Femur (tissue), 1 donor: ENCODE measurements around the gene TEAD3.
"Not testable (repeated sequence)": the region's sequence is repeated elsewhere in the genome, so short reads cannot be mapped to it uniquely, and the experiment has no call there.

ENCODE experiments used
- DNase-seq: peaks from one replicate; pipeline ENCODE4 v3.0.0-alpha.2; 2017

The TEAD3 gene

DNA sequence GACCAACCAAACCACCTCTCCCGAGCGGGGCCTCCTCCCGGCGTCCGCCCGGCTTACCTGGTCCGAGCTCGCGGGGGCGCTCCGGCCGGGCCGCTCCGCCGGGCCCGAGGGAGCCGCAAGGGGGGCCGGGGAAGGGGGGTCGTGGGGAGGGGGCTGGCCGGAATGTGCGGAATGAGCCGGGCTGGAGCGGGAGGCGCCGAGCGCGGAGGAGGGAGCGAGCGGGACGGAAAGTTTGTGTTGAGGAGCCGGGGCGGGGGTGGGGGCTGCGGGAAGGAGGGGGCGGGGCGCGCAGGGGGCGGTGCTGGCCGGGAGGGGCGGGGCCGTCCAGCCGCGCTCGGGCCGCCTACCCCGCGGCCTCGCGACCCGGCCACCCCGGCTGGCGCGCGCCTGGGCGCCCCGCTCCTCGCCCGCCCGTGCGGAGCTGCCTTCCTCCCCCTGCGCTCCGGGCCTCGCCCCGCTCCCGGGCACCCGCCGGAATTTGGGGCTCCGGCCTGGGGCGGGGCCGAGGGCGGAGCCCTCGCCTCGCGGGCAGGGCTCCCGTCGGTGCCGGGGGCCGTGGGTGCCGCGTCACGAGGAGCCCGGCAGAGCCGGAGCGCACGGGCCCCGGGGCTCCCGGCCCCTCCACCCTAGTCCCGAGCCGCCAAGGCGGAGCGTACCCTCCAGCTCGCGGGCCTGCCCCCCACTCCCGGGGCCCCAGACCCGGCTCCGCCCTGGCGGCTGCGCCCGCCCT lies at the start of gene TEAD3:
TEAD3 (minus strand) TSS at position 239 of the 730 bp plus-strand sequence.
- peak; percentile 86 for DNase-seq

DNA sequence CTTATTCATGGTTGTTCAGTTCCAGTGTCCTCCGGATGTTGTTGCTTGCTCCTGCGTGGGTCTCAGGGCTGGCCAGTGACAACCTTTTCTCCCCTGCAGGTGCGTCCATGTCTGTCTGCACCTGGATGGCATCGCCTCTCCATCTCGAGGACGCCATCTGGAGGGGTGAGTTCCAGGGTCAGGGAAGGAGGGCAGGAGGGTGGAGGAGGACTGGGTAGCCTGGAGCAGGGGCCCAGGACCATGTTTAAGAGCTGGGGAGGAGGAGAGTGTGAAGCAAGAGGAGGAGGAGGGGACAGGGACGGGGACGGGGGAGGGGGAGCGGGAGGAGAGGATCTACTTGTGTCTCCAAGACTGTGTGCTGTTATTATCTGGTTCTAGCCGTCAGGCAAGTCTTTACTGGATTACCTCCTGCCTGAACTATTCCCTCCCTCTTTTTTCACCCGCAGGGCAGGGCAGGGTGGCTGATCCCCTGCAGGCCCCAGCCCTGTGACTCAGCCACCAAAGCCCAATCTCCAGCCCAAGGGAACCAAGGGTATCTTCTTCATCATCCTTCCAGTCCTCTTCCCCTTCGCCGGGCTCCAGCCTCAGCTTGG lies 48.0 kb upstream of the TEAD3 start:
- no peak for DNase-seq

DNA sequence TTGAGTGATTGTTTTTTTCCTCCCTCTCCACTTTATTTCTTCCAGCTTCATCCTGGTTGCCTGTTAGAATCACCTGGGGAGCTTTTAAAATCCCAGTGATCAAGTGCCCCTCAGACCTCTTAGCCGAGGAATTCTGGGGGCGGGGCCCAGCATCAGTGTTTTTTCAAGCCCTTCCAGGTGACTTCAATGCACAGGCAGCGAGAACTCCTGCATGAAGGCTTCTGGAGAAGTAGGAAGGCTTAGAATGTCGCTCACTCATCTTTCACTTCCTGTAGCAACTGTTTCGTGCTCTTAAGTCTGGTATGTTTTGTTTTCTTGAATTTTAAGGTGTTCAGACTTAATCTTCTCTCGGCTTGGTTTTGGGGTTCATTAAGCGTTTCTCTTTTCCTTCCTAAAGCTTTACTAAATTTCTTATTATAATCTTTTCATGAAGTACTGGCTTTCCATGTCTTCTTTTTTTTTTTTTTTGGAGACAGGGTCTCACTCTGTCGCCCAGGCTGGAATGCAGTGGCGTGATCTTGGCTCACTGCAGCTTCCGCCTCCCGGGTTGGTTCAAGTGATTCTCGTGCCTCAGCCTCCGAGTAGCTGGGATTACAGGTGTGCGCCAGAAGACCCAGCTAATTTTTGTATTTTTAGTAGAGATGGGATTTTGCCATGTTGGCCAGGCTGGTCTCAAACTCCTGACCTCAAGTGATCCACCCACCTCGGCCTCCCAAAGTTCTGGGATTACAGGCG lies 46.7 kb upstream of the TEAD3 start:
- DNase-seq = no peak

DNA sequence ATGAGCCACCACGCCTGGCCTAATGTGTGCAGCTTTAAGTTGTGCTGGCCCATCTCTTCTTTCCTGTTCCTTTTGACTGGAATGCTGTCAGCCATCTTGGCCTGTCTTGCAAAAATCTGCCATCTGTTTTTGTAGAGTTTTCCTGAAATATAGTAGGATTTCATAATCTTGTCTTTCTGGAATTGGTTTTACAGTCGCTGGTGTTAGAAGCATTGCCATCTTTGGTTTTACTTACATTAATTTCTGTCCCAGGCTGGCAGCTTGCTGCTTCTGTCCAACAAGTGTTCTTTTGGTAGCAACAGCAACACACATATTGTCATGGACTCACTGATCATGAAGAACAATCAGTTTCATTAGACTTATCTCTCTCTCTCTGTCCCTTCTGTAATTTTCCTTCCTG lies 45.0 kb upstream of the TEAD3 start:
- DNase-seq = no peak

DNA sequence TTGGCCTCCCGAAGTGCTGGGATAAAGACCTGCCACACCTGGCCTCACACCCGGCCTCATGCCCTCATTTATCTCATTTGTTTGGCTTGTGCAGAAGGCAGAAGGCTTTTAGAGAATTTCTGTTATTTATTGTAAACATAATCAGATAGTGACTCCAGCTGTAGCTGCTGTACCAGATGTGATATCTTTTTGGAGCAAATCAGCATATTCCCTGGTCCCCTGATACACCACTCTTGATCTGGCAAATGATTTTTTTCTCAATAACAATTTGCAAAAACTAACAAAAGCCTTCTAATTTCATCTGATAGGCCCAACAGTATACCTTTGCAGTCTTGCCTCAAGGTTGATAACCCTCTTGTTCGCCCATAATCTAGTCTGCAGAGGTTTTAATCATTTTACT lies 42.3 kb upstream of the TEAD3 start:
- DNase-seq = no peak

DNA sequence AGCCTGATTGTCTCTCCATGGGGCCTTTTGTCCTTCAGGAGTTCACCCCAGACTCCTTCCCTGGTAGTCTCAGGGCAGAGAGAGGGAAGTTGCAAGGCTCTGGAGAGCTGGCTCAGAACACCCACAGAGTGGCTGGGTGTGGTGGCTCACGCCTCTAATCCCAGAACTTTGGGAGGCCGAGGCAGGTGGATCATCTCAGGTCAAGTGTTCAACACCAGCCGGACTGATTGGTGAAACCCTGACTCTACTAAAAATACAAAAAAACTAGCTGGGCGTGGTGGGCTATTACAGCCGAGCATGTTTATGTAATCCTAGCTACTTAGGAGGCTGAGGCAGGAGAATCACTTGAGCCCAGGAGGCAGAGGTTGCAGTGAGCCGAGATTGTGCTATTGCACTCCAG lies 39.0 kb upstream of the TEAD3 start:
- DNase-seq = not testable (repeated sequence)

DNA sequence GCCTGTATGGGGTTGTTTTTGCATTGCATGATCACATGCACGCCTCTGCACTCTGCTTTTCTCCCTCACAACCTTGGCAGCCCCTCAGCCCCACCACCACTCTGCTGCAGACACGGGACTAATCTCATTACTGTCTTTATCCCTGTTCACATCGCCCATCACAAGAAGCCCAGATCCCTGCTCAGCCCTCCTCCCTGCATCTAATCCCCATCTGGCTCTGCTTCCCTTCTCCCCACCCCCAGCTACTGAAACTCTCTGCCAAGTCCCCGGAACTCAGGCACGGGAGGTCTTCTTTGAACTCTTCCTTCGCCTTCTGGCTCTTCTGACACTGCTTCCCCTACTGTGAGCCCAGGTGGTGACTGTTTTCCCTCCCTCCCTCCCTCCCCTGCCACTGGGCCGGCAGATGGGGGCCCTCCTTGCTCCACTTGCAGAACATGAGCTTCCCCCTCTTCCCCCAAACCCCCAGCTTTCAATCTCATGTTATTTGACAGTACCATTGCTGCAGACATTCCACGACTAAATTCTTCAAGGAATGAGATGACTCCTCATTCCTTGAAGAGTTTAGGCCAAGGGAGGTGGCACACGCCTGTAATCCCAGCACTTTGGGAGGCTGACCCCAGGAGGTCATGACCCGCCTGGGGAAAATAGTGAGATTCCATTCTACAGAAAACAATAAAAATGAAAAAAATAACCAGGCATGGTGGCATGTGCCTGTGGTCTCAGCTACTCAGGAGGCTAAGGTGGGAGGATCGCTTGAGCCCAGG lies 37.7 kb upstream of the TEAD3 start:
- peak; percentile 42 for DNase-seq

DNA sequence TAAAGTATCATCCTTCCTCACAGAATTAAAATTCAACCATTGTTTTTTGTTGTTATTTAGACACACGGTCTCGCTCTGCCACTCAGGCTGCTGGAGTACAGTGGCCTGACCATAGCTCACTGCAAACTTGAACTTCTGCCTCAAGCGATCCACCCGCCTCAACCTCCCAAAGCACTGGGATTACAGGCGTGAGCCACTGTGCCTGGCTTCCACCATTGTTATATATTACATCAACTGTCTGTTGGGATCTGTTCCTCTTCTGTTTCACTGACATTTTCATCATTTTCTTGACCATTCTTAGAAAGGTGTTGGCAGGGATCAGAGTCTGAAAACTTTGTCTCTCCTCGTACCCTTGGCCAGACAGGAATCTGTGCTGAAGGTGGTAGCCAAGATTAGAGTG lies 37.1 kb upstream of the TEAD3 start:
- DNase-seq = no peak

DNA sequence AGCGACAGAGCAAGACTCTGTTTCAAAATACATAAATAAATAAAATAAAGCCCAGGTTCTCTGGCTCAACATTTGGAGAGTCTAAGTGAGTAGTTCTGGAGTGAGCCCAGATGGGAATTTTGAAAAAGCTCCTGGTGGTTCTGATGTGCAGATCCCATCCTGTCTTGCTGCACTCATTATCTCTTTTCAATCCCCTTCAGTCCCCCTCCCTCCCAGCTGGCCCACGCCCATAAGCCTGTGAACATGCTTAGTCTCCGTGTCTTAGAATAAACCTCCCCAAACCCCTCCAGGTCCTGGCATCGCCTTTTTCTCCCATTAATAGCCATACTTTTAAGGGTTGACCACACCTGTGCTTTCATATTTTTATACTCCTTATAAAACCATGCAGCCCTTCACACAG lies 35.2 kb upstream of the TEAD3 start:
- DNase-seq = no peak

DNA sequence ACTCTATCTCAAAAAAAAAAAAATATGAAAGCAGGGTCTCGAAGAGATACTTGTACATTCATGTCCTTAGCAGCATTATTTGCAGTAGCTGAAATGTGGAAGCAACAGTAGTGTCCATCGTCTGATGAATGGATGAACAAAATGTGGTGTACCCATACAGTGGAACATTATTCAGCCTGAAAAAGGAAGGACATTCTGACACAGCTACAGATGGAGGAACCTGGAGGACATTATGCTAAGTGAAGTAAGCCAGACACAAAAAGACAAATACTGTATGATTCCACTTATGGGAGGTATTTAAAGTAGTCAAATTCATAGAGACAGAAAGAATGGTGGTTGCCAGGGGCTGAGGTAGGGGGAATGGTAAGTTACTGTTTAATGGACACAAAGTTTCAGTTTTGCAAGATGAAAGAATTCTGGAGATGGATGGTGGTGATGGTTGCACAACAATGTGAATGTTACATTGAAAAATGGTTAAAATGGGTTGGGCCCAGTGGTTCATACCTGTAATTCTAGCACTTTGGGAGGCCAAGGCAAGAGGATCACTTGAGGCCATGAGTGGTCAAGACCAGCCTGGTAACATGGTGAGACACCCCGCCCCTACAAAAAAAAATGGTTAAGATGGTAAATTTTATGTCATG lies 27.6 kb upstream of the TEAD3 start:
- DNase-seq = no peak

DNA sequence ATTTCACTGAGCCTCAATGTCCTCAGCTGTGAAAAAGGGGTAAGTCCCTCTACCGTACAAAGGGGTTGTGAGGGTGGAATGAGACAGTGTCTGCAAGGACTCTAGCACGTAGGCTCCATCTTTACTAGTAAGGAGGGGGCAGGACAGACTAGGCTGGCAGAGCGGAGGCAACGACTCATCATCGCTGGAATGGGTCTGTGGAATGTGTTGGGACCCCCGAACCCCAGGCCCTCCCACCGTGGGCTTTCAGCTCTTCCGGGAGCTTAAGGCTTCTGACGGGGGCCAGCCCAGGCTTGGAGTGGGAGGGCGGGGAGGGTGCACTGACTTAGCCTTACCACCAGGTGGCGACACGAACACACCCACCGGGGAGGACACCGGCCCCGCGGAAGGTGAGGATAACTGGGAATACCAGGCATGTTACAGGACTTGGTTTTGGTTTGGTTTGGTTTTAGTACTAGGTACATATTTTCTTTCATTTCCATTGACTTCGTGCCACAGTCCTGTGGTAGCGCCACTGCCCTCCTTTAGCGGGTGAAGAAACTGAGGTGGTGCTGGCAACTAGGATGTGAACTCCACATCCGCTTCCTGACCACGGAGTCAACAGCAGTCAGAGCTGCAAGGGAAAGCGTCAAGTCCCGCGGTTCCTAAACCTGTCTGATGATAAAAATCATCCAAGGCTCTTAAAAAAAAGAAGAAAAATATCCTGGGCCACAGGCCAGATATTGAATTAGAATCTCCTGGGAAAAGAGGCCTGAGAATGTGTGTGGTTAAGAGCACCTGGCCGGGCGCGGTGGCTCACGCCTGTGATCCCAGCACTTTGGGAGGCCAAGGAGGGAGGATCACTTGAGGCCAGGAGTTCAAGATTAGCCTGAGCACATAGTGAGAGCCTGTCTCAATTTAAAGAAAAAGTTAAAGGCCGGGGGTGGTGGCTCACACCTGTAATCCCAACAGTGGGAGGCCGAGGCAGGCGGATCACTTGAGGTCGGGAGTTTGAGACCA lies 26.1 kb upstream of the TEAD3 start:
- peak; percentile 81 for DNase-seq

DNA sequence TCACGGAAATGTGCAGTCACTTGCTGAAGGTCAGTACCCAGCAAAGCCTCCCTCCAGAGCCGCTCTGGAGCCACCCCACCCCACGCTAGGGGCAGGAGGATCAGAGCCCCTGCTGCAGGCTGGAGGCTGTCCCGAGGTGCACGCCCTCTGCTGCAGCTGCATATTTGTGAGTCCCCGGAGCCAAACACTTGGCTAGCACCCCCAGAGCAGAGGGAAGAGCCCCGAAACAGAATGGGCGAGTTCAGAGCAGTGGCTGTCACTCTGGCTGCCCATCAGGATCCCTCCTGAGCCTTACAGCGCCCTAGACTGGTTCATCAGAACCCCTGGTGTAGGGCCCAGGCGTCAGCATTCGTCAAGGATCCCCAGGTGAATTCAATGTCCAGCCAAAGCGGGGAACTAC lies 25.3 kb upstream of the TEAD3 start:
- peak; percentile 31 for DNase-seq

DNA sequence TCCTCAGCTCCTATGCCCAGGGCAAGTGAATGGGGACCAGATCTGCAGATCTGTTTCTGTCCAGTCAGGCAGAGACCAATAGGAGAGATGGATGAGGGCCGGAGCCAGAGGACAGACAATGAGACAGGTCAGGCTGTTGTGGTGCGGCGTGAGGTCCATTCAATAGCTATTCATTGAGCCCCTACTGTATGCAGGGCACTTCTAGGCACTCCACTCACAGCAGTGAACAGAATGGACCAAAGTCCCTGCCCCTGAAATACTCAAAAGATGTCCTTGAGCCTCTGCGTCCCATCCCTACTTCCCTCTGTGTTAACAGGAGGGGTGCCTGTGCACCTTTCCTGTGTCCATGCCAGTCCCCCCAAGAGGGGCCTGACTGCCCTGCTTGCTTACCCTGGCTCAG lies 24.4 kb upstream of the TEAD3 start:
- no peak for DNase-seq

DNA sequence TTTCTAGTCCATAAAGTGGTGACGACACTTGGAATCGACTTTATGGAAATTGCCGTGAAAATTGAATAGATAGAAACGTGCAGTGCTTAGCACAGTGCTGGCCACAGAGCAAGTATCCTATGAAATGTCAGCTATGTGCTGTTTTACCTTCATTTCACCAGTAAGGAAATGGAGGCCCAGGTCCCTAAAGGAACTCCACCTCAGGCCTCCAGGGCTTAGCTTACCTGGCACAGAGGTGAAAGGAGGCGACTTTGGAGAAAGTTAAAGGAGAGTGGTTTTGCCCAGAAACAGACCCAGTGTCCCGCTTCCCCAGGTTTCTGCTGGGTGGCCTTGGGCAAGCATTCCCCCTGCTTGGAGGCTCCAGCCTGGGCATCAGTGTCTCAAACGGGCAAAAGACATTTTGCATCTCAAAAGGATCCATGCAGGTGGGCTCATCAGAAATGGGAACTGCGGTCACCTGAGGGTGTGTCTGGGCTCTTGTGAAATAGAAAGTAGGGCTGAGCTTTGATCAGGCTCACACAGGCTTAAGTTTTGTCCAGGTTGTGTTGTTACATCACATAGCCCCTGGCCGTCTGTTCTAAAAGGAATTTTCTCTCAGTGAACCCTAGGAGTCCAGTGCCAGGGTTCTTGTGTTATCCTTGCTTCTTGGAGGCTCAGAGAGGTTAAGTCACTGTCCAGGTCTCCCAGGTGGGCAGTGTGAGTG lies 22.6 kb upstream of the TEAD3 start:
- DNase-seq = no peak

DNA sequence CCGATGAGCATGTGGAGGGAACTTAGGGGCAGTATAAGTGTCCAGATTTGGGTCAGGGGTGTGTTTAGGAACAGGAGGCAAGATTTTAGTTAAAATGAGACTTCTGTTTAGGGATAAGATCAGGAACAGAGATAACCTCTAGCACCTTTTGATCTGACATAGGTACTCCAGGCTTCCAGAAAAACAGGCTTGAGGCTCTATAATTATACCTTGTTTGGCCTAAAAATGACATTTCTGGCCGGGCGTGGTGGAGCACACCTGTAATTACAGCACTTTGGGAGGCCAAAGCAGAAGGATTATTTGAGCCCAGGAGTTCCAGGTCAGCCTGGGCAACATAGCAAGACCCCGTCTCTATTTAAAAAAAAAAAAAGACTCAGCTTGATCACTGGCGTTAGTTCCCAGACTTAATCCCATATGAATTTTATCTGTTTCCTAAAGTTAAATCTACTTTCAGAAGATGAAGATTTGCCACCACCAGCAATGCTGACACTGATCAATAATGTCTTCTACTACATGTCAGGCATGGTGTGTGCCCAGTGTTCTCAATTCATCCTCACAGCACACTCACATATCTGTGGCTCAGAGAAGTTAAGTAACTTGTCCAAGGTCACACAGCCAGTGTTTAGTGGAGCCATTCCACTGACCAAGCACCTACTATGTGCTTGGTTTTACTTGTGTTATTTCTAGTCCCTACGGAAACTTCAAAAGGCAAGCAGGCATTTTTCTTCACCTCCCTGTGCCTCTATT lies 21.9 kb upstream of the TEAD3 start:
- DNase-seq = no peak

DNA sequence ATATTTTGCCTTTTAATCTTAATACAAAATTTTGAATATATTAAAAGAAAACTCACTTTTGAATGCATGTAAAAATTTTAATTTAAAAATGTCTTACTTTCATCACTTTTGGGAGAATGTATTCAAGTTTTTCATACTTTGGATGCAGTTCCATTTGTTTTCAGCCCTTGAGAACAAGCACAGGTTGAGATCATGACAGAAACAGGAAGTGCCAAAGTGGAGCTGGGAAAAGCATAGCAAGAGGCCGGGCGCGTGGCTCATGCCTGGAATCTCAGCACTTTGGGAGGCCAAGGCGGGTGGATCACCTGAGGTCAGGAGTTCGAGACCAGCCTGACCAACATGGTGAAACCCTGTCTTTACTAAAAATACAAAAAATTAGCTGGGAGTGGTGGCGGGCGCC lies 21.1 kb upstream of the TEAD3 start:
- DNase-seq = not testable (repeated sequence)

DNA sequence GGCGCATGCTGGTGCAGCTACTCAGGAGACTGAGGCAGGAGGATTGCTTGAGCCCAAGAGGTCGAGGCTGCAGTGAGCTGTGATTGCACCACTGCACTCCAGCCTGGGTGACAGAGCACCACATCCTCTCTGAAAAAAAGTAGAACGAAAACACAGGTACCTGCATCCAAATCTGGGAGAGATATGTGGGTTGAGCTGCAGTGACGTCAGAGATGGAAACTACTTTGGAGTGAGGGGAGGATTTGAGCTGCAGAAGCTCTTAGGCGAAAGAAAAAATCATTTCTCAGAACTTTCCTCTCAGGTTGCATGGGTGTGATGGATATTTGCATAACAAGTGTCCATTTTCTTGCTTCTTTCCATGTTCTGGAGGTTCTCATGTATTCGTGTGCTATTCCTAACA lies 19.8 kb upstream of the TEAD3 start:
- DNase-seq = no peak

DNA sequence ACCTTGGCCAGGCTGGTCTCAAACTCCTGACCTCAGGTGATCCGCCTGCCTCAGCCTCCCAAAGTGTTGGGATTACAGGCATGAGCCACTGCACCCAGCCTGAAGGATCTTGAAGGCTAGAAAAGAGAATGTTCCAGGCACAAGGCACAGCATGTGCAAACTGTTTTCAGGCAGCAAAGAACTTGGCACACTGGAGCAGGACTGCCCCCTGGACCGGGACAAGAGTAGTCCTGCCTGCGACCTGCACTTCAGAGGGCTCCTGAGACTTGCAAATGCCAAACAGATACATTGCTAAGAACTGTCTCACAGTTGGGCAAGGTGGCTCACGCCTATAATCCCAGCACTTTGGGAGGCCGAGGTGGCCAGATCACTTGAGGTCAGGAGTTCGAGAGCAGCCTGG lies 19.1 kb upstream of the TEAD3 start:
- DNase-seq = not testable (repeated sequence)

DNA sequence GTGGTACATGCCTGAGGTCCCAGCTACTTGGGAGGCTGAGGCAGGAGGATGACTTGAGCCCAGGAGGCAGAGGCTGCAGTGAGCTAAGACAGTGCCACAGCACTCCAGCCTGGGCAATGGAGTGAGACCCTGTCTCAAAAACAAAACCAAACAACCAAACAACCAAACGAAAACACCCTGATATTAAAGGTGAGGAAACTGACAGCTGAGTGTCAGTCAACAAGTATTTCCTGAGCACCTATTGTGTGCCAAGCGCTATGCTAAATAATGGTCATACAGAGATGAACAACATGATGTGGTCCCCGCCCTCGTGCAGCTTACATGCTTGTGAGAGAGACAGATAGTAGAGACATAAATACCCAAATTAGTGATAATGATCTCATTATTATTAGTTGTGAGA lies 17.7 kb upstream of the TEAD3 start:
- no peak for DNase-seq

DNA sequence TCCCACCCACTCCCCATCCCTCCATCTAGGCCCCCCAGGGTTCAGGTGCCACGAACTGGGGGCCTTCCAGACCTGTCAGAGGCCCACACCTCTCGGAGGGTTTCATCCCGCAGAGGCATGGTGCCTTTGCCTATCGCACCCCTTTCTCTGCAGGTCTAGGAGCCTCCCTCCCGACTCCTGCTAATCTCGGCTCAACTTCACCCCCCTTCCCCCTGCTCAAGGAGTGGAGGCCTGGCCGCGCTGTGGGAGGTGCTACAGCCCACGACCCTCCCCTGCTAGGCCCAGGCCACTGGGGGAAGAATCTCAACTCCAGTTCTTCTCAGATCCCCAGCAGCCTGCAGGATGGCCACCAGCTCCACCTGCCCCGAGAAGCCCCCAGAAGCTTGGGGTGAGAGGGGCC lies 15.9 kb upstream of the TEAD3 start, which contains the start of gene TULP1:
TULP1 (minus strand) TSS at position 157 of the 400 bp plus-strand sequence; CDS start at position 119, 38 bp downstream.
- DNase-seq = no peak
